Activated CD4-positive, alpha-beta T cell treated with anti-CD3 and anti-CD28 coated beads, Interleukin-2, amount 10 ng/mL, durations not matched to agents 7 days and 5 days (primary cell): ENCODE results near the gene METTL17. TPM values are rescaled to one million over a fixed set of nuclear protein-coding genes. Genes with fewer than 3 reads are reported as not detected.
A peak's percentile ranks its signal among the peaks of the same experiment; 100 is the strongest.

ENCODE experiments used
- CTCF ChIA-PET: fragments of 350-600 bp; sonication (Branson Sonifier 250); formaldehyde crosslinking; loops from one replicate; lab custom pipeline; 2021; ENCODE audit warnings: antibody characterized with exemption; lab: Charles Lee
- POLR2A ChIA-PET: fragments of 350-600 bp; sonication (Branson Sonifier 250); formaldehyde crosslinking; loops from one replicate; lab custom pipeline; 2021; ENCODE audit warnings: antibody characterized with exemption; lab: Charles Lee
- DNase-seq: peaks from one replicate; pipeline ENCODE4 v3.0.0-alpha.2; 2020
- H3K27ac Mint-ChIP-seq: one replicate; pipeline ENCODE4 v1.8.0; 2021; ENCODE audit warnings: mild to moderate bottlenecking, moderate library complexity, mixed read lengths
- H3K27me3 Mint-ChIP-seq: one replicate; pipeline ENCODE4 v1.8.0; 2021; ENCODE audit warnings: mixed read lengths
- H3K36me3 Mint-ChIP-seq: one replicate; pipeline ENCODE4 v1.8.0; 2021; ENCODE audit warnings: low read depth, mixed read lengths
- H3K4me1 Mint-ChIP-seq: one replicate; pipeline ENCODE4 v1.8.0; 2021; ENCODE audit warnings: mixed read lengths
- H3K4me3 Mint-ChIP-seq: one replicate; pipeline ENCODE4 v1.8.0; 2021; ENCODE audit warnings: mild to moderate bottlenecking, moderate library complexity, mixed read lengths
- H3K9me3 Mint-ChIP-seq: one replicate; pipeline ENCODE4 v1.8.0; 2021; ENCODE audit warnings: mixed read lengths
- total RNA-seq, 2 experiments: library from RNA; stranded (reverse); gene quantifications; one replicate each; pipeline ENCODE4 v1.2.3, GENCODE V29; 2021

METTL17 gene
- total RNA-seq, 2 experiments from 2014 or later, result 97.4 to 99.6 TPM

GRCh38 chr14:21018781-21019180, 29.0 kb downstream of the METTL17 start:
- no peak overlapping the region for H3K4me3 Mint-ChIP-seq
- peaks cover 3% of the 10 kb centered on the region for H3K36me3 Mint-ChIP-seq
- H3K4me1 Mint-ChIP-seq, result peaks cover 3% of the 10 kb centered on the region
- CTCF ChIA-PET, result interaction anchor here (0.8 to 8.5 kb wide), 6 partner anchors 16 to 84 kb away, joined by 3 to 92 read pairs (median 3); partner anchors contain the start of genes RNASE13, SLC39A2 and TMEM253
- H3K9me3 Mint-ChIP-seq, result no peaks in the 10 kb centered on the region
- no peak overlapping the region for H3K27ac Mint-ChIP-seq
- DNase-seq, result no peak
- POLR2A ChIA-PET, result no interaction called here
- H3K27me3 Mint-ChIP-seq, result peaks cover 16% of the 10 kb centered on the region

GRCh38 chr14:21019366-21019765, 29.6 kb downstream of the METTL17 start:
- ChIA-PET CTCF (interaction anchor here (0.7 to 5.0 kb wide), 4 partner anchors 21 to 85 kb away, joined by 3 to 17 read pairs (median 3); partner anchors contain the start of genes SLC39A2 and ZNF219), POLR2A (no interaction called here)
- Mint-ChIP-seq H3K4me1 (peaks cover 9% of the 10 kb centered on the region), H3K4me3 (no peak overlapping the region), H3K9me3 (no peaks in the 10 kb centered on the region), H3K27ac (no peak overlapping the region), H3K27me3 (peaks cover 20% of the 10 kb centered on the region), H3K36me3 (peaks cover 3% of the 10 kb centered on the region)
- no peak for DNase-seq

GRCh38 chr14:21020977-21021545, 31.3 kb downstream of the METTL17 start:
- no peak for DNase-seq
- Mint-ChIP-seq H3K27me3 (peaks cover 22% of the 10 kb centered on the region), H3K36me3 (peaks cover 3% of the 10 kb centered on the region), H3K27ac (no peak overlapping the region), H3K9me3 (no peaks in the 10 kb centered on the region), H3K4me1 (peaks cover 14% of the 10 kb centered on the region), H3K4me3 (no peak overlapping the region)
- ChIA-PET CTCF (interaction anchor here (0.7 to 5.0 kb wide), 5 partner anchors 50 to 357 kb away, joined by 3 to 17 read pairs (median 4); no protein-coding TSS in a partner anchor), POLR2A (no interaction called here)

GRCh38 chr14:21022686-21023085, 32.9 kb downstream of the METTL17 start:
- Mint-ChIP-seq H3K4me1 (peaks cover 14% of the 10 kb centered on the region), H3K27me3 (peaks cover 24% of the 10 kb centered on the region), H3K36me3 (peaks cover 3% of the 10 kb centered on the region), H3K4me3 (peak overlapping the region; percentile 1), H3K27ac (peak overlapping the region; percentile 6), H3K9me3 (no peaks in the 10 kb centered on the region)
- POLR2A ChIA-PET, result no interaction called here
- CTCF ChIA-PET, result interaction anchor here (0.9 to 5.0 kb wide), 5 partner anchors 8 to 82 kb away, joined by 3 to 17 read pairs (median 3); partner anchors contain the start of gene SLC39A2
- DNase-seq, result no peak

DNA sequence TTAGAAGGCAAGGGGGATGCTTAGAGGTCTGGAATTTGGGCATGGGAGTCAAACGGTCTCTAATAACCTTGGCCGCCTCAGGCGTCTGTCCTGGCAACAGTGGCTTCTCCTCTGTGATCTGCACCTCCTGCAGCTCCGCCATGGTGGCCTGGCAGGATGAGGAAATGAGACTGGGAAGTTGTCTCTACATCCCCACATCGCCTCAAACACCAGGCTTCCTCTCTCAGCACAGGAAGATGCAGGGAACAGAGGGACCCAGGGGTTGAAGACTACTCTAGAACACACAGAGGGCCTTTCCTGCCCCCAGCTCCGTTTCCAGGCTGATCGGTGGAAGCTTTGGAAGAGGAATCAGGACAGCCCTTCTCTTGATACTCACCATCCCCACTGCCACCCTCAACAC, 33.4 kb downstream of the METTL17 start:
- peaks cover 14% of the 10 kb centered on the region for H3K4me1 Mint-ChIP-seq
- ChIA-PET POLR2A (no interaction called here), CTCF (interaction anchor here (0.9 to 5.0 kb wide), 6 partner anchors 8 to 81 kb away, joined by 3 to 17 read pairs (median 3); partner anchors contain the start of gene SLC39A2)
- H3K27me3 Mint-ChIP-seq, result peaks cover 24% of the 10 kb centered on the region
- H3K27ac Mint-ChIP-seq, result no peak overlapping the region
- no peak overlapping the region for H3K4me3 Mint-ChIP-seq
- no peak for DNase-seq
- H3K9me3 Mint-ChIP-seq, result no peaks in the 10 kb centered on the region
- H3K36me3 Mint-ChIP-seq, result peaks cover 3% of the 10 kb centered on the region

DNA sequence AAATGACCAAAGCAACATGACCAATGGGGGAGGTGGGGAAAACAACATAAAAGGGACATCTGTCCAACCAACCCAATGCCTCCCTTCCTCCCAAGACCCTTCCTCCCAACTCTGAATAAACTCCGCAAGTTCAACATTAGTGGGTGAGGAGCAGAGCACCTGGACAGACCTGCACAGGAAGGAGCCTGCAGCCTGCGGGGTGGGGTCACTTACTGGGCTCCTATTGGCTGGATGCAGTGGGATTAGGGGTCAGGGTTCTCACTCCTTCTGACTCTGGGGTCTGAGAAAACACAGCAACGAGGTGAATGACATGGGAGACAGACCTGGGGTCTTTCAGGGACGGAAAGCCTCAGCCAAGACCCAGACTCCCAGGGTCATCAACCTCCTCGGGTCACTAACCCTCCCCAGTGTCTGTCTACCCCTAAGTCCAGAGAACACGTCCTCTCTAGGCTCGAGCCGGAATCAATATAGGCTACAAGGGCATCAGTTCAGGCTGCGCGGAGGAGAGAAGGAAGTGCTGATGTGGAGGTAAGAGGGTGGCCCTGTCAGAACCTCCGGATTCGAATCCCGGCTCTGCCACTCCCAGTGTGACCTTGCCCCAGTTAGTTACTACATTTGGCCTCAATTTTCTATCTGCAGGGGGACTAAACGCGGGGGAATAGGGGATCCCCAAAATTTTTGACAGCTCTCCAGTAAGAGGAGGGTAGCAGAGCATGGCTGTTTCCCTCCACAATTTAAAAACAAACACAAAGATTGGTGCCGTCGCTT, 34.2 kb downstream of the METTL17 start:
- Mint-ChIP-seq H3K27ac (peak overlapping the region; percentile 60), H3K36me3 (peaks cover 3% of the 10 kb centered on the region), H3K27me3 (peaks cover 24% of the 10 kb centered on the region), H3K9me3 (no peaks in the 10 kb centered on the region), H3K4me1 (peaks cover 14% of the 10 kb centered on the region), H3K4me3 (peak overlapping the region; percentile 72)
- no peak for DNase-seq
- CTCF ChIA-PET, result interaction anchor here (0.9 to 5.0 kb wide), 5 partner anchors 9 to 80 kb away, joined by 3 to 17 read pairs (median 3); partner anchors contain the start of gene SLC39A2
- POLR2A ChIA-PET, result no interaction called here

DNA sequence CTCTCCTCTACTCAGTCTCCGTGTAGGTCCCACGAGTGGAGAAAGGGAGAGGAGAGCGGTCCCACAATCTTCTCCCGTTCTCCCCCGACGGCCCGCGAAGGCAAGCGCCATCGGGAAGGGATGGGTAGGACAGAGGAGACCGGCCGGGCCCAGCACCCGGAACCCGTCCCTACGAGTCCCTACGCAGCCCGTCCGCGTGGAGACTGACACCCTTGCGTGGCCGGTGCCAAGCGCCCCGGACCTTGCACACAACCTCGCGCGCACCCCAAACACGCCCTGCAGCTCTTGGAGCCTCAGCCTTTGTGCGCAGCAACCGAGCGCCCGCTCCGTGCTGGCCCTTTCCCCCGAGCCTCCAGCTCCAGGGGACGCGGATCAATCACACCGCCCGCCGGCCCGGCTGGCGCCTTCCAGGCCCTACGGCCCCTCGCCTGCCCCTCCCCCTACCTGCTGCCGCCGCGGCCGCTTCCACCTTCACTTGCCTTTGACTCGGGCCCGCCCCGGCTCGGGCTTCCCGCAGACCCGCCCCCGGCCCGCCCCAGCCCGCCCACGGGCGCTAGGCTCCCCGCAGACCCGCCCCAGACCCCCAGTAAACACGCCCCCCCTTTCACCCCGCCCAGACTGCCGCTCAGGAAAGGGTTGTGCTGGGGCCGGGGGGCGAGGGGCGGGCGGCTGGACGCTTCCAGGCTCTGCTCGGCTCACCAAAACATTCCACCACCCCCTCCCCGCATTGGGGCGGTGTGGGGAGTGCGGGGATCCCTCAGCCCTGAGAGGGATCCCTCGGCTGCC, 35.0 kb downstream of the METTL17 start, which contains the start of gene NDRG2:
Gene NDRG2 (minus strand): TSS at position 477 of the 786 bp plus-strand sequence. CDS start 1,746 bp downstream, outside the sequence.
- Mint-ChIP-seq H3K4me1 (peaks cover 14% of the 10 kb centered on the region), H3K9me3 (no peaks in the 10 kb centered on the region), H3K36me3 (no peaks in the 10 kb centered on the region), H3K27me3 (peaks cover 24% of the 10 kb centered on the region), H3K4me3 (peak within 1 kb of the TSS; percentile 72), H3K27ac (peak within 1 kb of the TSS; percentile 60)
- ChIA-PET POLR2A (no interaction called here), CTCF (interaction anchor here (0.5 to 0.9 kb wide), 2 partner anchors 68 to 191 kb away, joined by 3 read pairs; no protein-coding TSS in a partner anchor)
- DNase-seq, result peak; percentile 76

DNA sequence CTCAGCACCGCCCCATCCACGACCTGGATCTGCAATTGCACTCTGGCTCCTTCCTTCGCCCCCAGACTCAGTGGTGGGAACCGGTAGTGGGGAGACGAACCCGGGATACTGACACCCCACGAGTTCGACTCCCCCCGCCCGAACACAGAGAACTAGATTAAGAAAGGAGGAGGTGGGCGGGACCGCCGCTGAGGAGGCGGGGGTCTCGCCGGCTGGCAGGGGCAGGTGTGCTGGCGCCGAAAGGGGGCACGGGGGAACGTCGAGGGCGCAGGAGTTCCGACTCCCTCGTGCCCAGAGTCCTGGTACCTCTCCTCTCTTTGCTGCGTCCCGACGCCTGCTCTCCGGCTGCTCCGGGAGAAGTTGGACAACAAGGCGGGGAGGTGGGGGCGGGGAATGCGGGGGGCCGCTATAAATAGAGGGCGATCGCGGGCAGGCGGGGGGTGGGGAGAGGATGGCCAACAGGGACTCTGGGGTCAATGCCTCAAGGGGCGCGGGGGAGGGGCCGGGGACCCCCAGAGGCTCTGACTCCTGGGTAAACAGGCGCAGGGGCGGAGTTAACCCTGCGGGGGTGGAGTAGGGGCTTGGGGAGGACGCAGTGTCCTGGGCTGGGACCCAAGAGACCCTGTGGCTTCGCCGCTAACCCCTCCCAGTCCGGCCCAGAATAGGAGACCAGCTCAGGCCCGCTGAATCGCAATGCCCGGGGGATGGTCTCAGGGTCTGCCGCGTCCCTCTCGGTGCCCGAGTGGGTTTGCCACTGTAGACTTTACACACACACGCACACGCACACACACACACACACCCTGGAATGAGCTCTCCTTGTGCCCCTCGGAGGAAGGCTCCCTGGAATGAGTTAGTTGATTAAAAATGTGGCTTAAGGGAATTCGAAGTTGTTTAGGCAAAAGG, 35.8 kb downstream of the METTL17 start:
- ChIA-PET POLR2A (no interaction called here), CTCF (interaction anchor here (1.3 to 1.7 kb wide), 4 partner anchors 9 to 67 kb away, joined by 3 to 9 read pairs (median 4); no protein-coding TSS in a partner anchor)
- no peak overlapping the region for H3K27ac Mint-ChIP-seq
- peaks cover 14% of the 10 kb centered on the region for H3K4me1 Mint-ChIP-seq
- H3K36me3 Mint-ChIP-seq, result no peaks in the 10 kb centered on the region
- no peak for DNase-seq
- peak overlapping the region; percentile 72 for H3K4me3 Mint-ChIP-seq
- H3K9me3 Mint-ChIP-seq, result no peaks in the 10 kb centered on the region
- H3K27me3 Mint-ChIP-seq, result peaks cover 26% of the 10 kb centered on the region

DNA sequence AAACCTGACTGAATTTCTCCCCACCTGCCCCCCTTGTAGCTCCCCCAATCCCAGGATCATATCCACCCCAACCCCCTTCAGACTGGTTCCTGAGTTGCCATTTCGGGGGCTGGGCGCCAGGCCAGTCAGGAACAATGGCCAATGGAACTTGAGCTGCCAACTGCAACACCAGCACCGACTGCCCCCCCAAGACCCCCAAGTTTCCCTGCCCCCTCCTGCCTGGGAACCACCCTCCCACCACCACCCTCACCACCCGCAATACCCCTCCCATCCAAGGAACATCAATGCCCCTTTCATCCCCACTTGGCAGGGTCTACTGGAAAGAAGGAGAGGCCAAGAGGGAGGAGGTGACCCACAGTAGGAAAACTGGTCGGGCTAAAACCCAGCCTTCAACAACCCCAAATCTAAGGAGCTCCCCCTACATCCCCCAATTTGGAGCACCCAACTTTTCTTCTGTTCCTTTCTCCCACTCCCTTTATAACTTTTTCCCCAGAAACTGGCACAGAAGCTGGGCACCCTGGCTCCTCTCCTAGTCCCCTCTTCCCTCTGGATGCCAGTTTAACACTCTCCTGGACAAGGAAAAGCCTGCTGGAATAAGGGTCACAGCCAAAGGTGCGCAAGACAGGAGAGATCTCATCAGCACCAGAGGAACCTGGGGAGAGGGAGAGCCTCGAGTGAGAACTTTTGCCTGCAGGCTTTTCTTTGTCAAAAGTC, 36.7 kb downstream of the METTL17 start:
- CTCF ChIA-PET, result interaction anchor here (0.6 to 1.7 kb wide), 5 partner anchors 10 to 77 kb away, joined by 3 to 9 read pairs (median 3); no protein-coding TSS in a partner anchor
- Mint-ChIP-seq H3K4me3 (no peak overlapping the region), H3K27me3 (peaks cover 26% of the 10 kb centered on the region), H3K27ac (peak overlapping the region; percentile 41), H3K4me1 (peaks cover 14% of the 10 kb centered on the region), H3K36me3 (no peaks in the 10 kb centered on the region), H3K9me3 (no peaks in the 10 kb centered on the region)
- DNase-seq, result no peak
- POLR2A ChIA-PET, result no interaction called here

DNA sequence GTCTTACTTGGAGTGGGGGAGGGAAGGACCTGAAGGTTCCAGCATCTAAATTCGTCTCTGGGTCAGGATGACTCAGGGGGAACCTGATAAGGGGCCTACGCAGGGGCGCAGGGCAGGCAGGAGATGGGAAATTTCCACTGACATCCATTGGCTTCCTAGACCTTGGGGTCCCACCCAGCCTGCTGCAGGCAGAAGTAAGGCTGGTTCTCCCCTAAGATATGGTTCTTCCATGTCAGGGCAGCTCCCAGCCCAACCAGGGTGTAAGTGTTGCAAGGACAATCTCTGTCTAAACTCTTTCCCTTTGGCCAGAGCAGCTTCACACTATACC, 37.2 kb downstream of the METTL17 start:
- POLR2A ChIA-PET, result no interaction called here

DNA sequence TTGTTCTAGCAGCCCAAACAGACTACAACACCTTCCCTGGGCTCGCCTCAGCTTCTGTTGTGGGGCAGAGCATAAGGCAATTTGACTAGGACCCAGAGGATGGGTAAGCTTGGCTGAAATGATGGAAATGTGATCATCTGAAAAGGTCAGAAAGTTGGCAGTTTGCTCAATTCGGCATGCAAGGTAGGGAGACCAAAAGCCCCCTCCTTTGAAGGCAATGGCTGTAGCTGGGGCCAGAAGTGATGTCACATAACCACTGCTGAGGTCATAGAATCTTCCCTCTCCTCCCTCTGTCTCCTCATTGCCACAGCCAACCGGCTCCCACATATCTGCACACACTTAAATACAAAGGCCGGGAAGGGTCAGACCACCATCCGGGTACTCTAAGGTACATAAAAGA, 40.1 kb downstream of the METTL17 start, which contains the start of gene TPPP2:
Gene TPPP2 (plus strand): TSS at position 301 of the 400 bp plus-strand sequence. CDS start 365 bp downstream, outside the sequence.
- H3K27ac Mint-ChIP-seq, result no peak within 1 kb of the TSS
- no peak within 1 kb of the TSS for H3K4me3 Mint-ChIP-seq
- no peaks in the 10 kb centered on the region for H3K9me3 Mint-ChIP-seq
- H3K4me1 Mint-ChIP-seq, result peaks cover 2% of the 10 kb centered on the region
- H3K27me3 Mint-ChIP-seq, result peaks cover 12% of the 10 kb centered on the region
- CTCF ChIA-PET, result interaction anchor here (0.6 to 1.2 kb wide), 3 partner anchors 10 to 465 kb away, joined by 3 to 4 read pairs (median 3); no protein-coding TSS in a partner anchor
- DNase-seq, result no peak
- no peaks in the 10 kb centered on the region for H3K36me3 Mint-ChIP-seq
- POLR2A ChIA-PET, result no interaction called here

More for the DNA sequence above, 37.2 kb downstream of the METTL17 start:
- no peaks in the 10 kb centered on the region for H3K36me3 Mint-ChIP-seq
- no peak overlapping the region for H3K4me3 Mint-ChIP-seq
- no peaks in the 10 kb centered on the region for H3K9me3 Mint-ChIP-seq
- H3K27me3 Mint-ChIP-seq, result peaks cover 26% of the 10 kb centered on the region
- DNase-seq, result no peak
- H3K4me1 Mint-ChIP-seq, result peaks cover 14% of the 10 kb centered on the region
- no peak overlapping the region for H3K27ac Mint-ChIP-seq
- CTCF ChIA-PET, result interaction anchor here (0.6 to 1.7 kb wide), 5 partner anchors 11 to 76 kb away, joined by 3 to 9 read pairs (median 3); no protein-coding TSS in a partner anchor
